Right atrium auricular region (tissue), 2 donors: ENCODE results near the gene CHD1L. TPM values are rescaled to one million over a fixed set of nuclear protein-coding genes. Genes with fewer than 3 reads are reported as not detected.

Experiments
- DNase-seq: peaks from one replicate; pipeline ENCODE4 v3.0.0-alpha.2; 2019; ENCODE audit warnings: low spot score
- H3K27ac ChIP-seq, 2 donors: fragments of 200-600 bp; sonication (generic); 1 replicate in 1 of 2; 2 replicates in 1 of 2; pipeline ENCODE4 v1.5.1; 2016 to 2019
- H3K27me3 ChIP-seq, 2 donors: fragments of 200-600 bp; sonication (generic); one replicate each; pipeline versions ENCODE4 v1.5.1 to v1.6.0; 2017 to 2019
- H3K36me3 ChIP-seq: fragments of 200-600 bp; sonication (generic); one replicate; pipeline ENCODE4 v1.5.1; 2016
- H3K4me1 ChIP-seq, 2 donors: fragments of 200-600 bp; sonication (generic); one replicate each; pipeline versions ENCODE4 v1.5.1 to v1.6.0; 2017 to 2019
- H3K4me3 ChIP-seq, 2 donors: fragments of 200-600 bp; sonication (generic); 1 replicate in 1 of 2; 2 replicates in 1 of 2; pipeline ENCODE4 v1.5.1; 2017 to 2019; ENCODE audit warnings: mild to moderate bottlenecking in 1 of 2, moderate library complexity in 1 of 2
- H3K9me3 ChIP-seq, 2 donors: fragments of 200-600 bp; sonication (generic); one replicate each; pipeline ENCODE4 v1.5.1; 2019
- CTCF ChIP-seq, 2 donors: fragments of 200-600 bp; sonication (generic); IDR thresholded peaks; one replicate each; pipeline ENCODE4 v1.5.1; 2019; ENCODE audit warnings: antibody characterized with exemption in 2 of 2
- total RNA-seq, 2 donors: library from RNA; depleted of rRNA; stranded (reverse); fragments of >200 nt; gene quantifications; one replicate each; pipeline ENCODE4 v1.1.0, GENCODE V29; 2016

The CHD1L gene
- total RNA-seq, 2 donors from 2014 or later, result 5.5 to 7.1 TPM

GRCh38 chr1:147273409-147274336 is 31.2 kb downstream of the CHD1L start:
- Histone ChIP-seq H3K36me3 (peaks cover 30% of the 10 kb centered on the region), H3K4me1 (no peaks in the 10 kb centered on the region), H3K9me3 (no peaks in the 10 kb centered on the region), H3K4me3 (no peak overlapping the region), H3K27ac (peak overlapping the region; percentile 12 to 53), H3K27me3 (no peaks in the 10 kb centered on the region)
- TF ChIP-seq CTCF (IDR thresholded peaks at IDR 0.05), result peak in 1 of 2 donors; percentile 70
- DNase-seq, result no peak

DNA sequence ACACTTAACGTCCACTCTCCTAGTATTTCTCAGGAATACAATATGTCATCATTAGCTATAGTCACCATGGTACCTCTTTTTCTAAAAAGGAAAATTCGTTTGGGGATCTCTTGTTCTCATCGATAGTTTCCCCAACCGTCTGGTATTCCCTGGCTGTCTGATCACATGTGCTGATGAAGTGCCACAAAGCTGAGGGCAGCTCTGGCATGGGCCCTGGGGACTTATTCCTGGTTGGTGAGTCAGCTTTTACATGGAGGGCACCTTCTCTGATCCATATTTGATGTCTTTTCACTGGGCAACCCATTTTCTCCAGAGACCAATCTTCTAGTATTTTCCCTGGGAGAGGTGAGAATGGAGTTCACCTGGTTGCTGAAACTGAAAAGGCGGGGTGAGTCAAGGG is 39.5 kb downstream of the CHD1L start:
- Histone ChIP-seq H3K27me3 (no peaks in the 10 kb centered on the region), H3K4me3 (no peak overlapping the region), H3K4me1 (no peaks in the 10 kb centered on the region), H3K9me3 (no peaks in the 10 kb centered on the region), H3K27ac (no peak overlapping the region), H3K36me3 (peaks cover 46% of the 10 kb centered on the region)
- DNase-seq, result no peak
- no peak for TF ChIP-seq CTCF (IDR thresholded peaks at IDR 0.05)

DNA sequence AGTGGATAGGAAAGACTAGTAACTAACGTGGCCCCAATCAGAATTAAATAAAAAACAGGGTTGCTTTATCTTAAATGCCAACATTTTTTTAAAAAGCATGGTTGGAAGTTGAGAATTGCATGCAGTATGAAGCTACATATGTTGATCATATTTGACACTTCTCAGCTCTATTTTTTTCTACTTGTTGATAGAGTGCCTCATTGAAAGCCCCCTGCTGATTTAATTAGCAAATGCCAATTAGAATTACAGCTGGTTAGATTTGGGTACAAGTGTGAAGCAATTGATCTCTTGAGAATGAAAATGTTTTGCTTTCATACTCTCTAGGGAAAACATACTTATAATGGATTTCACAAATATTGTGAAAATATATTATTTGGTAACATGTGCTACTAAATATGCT is 40.5 kb downstream of the CHD1L start:
- Histone ChIP-seq H3K27me3 (no peaks in the 10 kb centered on the region), H3K27ac (no peak overlapping the region), H3K4me1 (no peaks in the 10 kb centered on the region), H3K4me3 (no peak overlapping the region), H3K36me3 (peaks cover 48% of the 10 kb centered on the region), H3K9me3 (no peaks in the 10 kb centered on the region)
- TF ChIP-seq CTCF (IDR thresholded peaks at IDR 0.05), result no peak
- no peak for DNase-seq

GRCh38 chr1:147287133-147287865 is 44.8 kb downstream of the CHD1L start:
- Histone ChIP-seq H3K4me3 (no peak overlapping the region), H3K9me3 (no peaks in the 10 kb centered on the region), H3K36me3 (peaks cover 51% of the 10 kb centered on the region), H3K27me3 (no peaks in the 10 kb centered on the region), H3K4me1 (no peaks in the 10 kb centered on the region), H3K27ac (no peak overlapping the region)
- TF ChIP-seq CTCF (IDR thresholded peaks at IDR 0.05), result no peak
- no peak for DNase-seq

DNA sequence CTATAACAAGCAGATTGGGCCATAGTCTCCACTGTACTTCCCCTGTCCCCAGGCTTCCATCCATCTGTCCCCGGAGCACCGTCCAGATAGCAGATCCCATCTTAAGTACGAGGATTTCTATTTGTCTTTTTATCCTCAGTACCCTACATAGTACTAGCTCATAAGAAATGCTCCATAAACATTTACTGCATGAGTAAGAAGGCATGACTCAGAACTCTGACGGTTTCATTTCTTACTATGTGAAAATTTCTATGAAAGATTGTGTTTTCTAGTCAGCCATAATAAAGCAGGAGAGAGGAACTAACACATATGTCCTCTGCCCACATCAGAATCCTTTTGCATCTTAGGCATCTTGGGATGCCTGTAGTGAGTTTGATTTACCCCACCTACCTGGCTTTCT is 49.5 kb downstream of the CHD1L start:
- Histone ChIP-seq H3K4me1 (no peaks in the 10 kb centered on the region), H3K4me3 (no peak overlapping the region), H3K27me3 (no peaks in the 10 kb centered on the region), H3K27ac (no peak overlapping the region), H3K9me3 (no peaks in the 10 kb centered on the region), H3K36me3 (peaks cover 65% of the 10 kb centered on the region)
- TF ChIP-seq CTCF (IDR thresholded peaks at IDR 0.05), result no peak
- no peak for DNase-seq
